ENCODE results near the gene TUBB3. TPM values are rescaled to one million over a fixed set of nuclear protein-coding genes. Genes with fewer than 3 reads are reported as not detected.
"Not testable (repeated sequence)": the region's sequence is repeated elsewhere in the genome, so short reads cannot be mapped to it uniquely, and the experiment has no call there.

The TUBB3 gene
- 33.5 and 122 TPM in 2 replicates for total RNA-seq

- peak; percentile 86 to 88 for DNase-seq (ENCODE audit: low read depth in 2 of 2)
Observed at GRCh38 chr16:89922884-89923639, at the start of gene TUBB3. Gene TUBB3, plus strand, starts transcription at chr16:89923342. Its CDS starts 60 bp downstream, at chr16:89923402.

DNA sequence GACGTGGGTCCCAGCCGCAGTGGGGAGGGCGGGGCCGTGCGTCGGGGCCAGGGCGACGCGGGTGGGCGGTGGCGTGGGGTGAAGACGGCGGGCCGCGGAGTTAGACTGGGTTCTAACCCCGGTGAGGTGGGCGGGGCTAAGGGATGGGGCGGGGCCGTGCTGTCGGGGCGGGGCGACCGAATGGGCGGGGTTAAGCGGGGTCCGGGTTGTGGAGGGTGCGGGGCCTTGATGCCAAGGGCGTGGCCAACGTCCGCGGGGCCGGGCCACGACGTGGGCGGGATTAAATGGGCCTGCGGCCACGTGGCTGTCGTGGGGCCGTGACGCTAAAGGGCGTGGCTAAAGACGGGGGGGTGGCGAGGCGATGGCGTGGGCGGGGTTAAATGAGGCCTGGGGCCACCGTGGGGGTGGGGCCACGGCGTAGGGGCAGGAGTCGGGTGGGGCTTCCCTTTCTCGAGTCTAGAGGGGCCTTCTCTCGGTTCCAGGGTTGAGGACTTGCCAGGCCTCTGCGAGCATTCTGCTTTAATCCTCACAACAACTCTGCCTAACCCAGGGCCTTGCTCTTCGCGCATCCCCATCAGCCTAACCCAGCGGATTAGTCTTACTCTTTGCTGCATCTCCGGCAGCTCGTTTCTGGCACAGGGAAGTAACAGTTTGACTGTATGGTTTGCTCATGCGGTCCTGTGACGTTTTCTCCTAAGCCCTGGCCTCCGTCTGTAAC, 49.0 kb upstream of the TUBB3 start:
- peak; percentile 97 to 98 for DNase-seq (ENCODE audit: low read depth in 2 of 2)

DNA sequence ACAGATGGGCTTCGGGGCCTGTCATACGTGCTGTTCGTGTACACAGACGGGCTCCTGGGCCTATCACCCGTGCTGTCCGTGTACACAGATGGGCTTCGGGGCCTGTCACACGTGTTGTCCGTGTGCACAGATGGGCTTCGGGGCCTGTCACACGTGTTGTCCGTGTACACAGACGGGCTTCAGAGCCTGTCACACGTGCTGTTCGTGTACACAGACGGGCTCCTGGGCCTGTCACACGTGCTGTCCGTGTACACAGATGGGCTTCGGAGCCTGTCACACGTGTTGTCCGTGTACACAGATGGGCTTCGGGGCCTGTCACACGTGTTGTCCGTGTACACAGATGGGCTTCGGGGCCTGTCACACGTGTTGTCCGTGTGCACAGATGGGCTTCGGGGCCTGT, 44.0 kb upstream of the TUBB3 start:
- not testable (repeated sequence) for DNase-seq (ENCODE audit: low read depth in 2 of 2)

DNA sequence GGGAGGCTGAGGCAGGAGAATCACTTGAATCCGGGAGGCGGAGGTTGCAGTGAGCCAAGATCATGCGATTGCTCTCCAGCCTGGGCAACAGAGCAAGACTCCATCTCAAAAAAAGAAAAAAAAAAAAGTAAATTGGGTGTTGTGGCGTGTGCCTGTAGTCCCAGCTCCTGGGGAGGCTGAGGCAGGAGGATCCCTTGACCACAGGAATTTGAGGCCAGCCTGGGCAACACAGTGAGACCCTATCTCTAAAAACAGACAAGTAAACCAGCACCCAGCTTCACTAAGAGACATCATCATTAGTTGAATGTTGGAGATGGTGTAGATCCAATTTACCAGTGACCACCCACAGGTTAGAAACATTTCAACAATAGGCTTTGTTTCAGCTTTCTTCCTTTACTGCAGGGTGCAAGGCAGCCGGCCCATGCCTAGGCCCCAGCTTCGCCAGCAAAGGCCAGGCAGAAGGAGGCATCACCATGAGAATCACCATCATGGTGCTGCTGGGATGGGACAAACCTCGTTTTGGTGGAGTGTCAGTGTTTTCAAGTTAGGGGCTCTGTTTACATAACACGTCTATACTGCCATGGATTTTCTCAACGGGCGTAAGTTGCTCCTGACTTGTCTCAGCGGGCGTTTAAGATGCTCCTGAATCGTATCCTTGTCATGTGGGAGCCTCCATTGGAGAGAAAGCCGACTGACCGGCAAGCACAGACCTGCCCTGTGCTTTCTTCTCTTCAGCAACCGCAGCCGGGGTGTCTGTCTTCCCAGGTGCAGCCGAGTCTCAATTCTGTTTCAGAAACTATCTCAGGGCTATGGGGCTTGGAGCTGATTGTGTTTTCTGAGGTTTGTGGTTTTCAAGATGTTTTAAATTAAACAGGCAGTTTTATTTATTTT, 42.4 kb upstream of the TUBB3 start:
- no peak for DNase-seq (ENCODE audit: low read depth in 2 of 2)

DNA sequence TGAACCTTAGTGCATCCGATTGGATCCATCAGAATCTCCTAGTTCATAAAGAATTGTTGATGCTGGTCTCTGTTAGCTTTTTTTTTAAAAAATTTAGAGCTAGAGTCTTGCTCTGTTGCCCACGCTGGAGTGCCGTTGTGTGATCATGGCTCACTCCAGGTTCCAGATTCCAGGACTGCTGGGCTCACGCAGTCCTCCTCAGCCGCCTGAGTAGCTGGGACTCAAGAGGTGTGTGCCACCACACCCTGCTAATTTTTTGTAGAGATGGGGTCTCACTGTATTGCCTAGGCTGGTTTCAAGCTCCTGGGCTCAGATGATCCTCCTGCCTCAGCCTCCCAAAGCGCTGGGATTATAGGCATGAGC, 41.8 kb upstream of the TUBB3 start:
- DNase-seq (ENCODE audit: low read depth in 2 of 2), result no peak

- DNase-seq (ENCODE audit: low read depth in 2 of 2), result no peak
Observed at GRCh38 chr16:89883346-89884040, 39.6 kb upstream of the TUBB3 start.

GRCh38 chr16:89884041-89884421, 39.1 kb upstream of the TUBB3 start:
- no peak for DNase-seq (ENCODE audit: low read depth in 2 of 2)

DNA sequence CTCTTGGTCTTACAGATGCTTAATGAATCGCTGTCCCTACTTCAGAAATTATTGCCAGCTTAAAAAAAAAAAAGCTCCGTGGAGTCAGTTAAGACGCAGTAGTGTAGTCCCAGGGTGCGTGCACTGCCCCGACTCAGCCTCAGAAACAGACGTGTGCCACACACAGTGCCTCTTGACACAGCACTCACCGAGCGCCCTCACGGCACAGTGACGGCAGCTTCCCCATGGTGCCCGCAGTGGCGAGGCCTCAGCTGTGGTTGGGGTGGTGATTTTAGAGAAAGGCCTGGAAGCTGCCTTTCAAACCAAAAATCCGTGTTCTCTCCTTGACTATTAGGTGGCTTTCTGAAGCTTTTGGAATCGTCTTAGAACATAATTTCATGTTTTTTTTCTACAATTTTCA, 35.9 kb upstream of the TUBB3 start:
- DNase-seq (ENCODE audit: low read depth in 2 of 2), result no peak

GRCh38 chr16:89890200-89890599, 32.9 kb upstream of the TUBB3 start:
- no peak for DNase-seq (ENCODE audit: low read depth in 2 of 2)

- no peak for DNase-seq (ENCODE audit: low read depth in 2 of 2)
Observed at GRCh38 chr16:89890886-89891657, 32.1 kb upstream of the TUBB3 start.

GRCh38 chr16:89892055-89892630, 31.0 kb upstream of the TUBB3 start:
- DNase-seq (ENCODE audit: low read depth in 2 of 2), result no peak

DNA sequence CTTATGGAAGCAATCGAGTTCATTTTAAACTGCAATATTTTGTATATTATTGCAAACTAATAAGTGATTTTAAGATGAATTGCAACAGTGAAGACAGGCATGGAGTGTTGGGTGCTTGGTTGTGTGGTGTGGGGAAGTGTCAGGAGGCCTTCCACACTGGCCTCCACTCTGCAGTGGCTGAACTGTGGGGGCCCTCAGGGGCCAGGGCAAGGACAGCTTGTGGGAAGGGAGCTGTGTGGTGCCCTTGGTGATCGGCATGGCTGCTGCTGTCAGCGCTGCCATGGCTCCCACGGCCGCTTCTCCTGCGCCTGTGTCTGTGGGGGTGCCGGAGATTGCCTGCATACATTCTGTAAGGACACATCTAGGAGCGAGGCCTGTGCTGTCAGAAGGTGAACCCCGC, 30.5 kb upstream of the TUBB3 start:
- DNase-seq (ENCODE audit: low read depth in 2 of 2), result no peak

- DNase-seq (ENCODE audit: low read depth in 2 of 2), result no peak
Observed at GRCh38 chr16:89893642-89894548, 29.2 kb upstream of the TUBB3 start.

DNA sequence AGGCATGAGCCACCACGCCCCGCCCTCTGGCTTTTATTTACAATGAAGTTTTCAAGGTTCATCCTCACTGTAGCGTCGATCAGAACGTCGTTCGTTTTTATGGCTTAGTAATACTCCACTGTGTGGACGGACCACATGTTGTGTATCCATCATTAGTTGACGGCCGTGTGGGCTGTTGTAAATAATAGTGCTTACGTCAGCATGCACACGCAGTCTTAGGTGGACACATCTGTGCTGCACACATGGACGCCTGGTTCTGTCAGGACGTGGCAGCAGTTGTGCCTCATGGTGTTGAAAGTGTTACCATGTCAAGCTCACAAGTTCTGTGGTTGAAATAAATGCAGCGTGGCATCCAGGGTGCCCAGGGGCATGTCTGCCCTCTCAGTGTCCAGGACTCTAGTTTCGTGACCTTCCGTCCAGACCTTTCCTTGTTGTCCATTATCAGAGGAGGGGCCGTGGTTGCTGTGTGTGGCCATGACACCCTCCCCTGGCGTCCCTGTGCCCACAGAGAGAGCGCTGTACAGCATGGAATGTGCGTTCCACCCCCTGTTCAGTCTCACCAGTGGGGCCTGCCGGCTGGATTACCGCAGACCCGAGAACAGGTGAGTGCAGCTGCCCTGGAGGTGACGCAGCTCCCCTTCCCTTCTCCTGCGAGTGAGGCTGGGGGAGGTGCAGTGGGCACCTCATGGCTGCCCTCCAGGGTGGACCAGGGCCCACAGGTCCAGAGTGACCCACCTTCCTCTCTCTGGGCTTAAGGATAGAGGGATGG, 27.5 kb upstream of the TUBB3 start:
- no peak for DNase-seq (ENCODE audit: low read depth in 2 of 2)

DNA sequence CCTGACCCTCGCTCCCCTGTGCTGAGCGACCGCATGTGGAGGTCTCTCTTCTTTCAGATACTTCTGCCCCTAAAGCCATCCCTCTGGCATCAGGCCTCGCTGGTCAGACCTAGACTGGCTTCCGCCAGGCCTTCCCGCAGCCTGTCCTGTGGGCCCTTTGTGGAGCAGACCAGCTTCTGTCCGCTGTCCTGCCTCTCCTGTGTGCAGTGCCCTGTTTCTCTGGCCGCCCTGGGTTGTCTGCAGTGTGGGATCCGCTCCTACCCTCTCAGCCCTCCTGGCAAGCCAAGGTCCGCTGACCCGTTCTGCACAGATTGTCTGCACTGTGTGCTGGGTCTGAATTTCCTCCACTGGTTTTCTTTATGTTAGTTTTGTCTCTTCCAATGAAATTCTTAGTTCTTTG, 25.9 kb upstream of the TUBB3 start:
- no peak for DNase-seq (ENCODE audit: low read depth in 2 of 2)

- no peak for DNase-seq (ENCODE audit: low read depth in 2 of 2)
Observed at GRCh38 chr16:89898201-89898967, 24.8 kb upstream of the TUBB3 start.

DNA sequence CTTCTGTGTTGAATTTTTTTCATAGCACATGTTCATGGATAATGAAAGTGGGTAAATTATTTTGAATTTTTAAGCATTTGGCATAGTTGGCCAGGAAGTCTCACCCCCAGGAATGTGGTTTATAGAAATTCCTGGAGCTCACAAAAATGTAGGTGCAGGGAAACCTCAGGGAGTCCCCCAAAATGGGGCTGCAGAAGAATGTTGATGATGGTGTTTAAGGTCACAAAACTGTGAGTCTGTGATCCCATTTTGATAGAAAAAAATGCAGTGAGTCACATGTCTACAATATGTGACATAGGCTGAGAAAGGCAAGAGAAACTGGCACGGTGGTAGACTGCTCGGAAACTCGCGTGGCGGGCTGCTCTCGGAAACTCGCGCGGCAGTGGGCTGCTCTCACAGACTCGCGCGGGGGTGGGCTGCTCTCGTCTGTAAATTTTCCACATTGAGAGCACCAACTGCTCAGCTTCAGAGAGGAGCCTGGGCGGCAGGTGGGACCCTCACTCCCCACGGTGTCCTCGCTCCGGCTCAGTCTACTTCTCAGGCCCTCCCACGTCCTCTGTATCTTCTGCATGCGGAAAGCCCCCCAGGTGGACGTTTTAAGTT, 23.2 kb upstream of the TUBB3 start:
- DNase-seq (ENCODE audit: low read depth in 2 of 2), result no peak

Data from lung microvascular endothelial cell (primary cell).